MM.1S (cell line): ENCODE measurements around the gene RGSL1.

Source experiments
- DNase-seq: peaks from one replicate; pipeline ENCODE4 v3.0.0-alpha.2; 2015
- H2AFZ ChIP-seq: fragments of 300-600 bp; sonication (generic); 2 replicates; pipeline ENCODE4 v1.6.0; 2016; ENCODE audit warnings: antibody characterized with exemption, low read length
- H3F3A ChIP-seq: fragments of 300-600 bp; sonication (generic); 2 replicates; pipeline ENCODE4 v1.6.1; 2016; ENCODE audit warnings: mild to moderate bottlenecking, antibody characterized with exemption, low read length, moderate library complexity, mixed read lengths; ENCODE audit not compliant: insufficient read depth
- H3K27ac ChIP-seq: fragments of 300-600 bp; sonication (generic); 2 replicates; pipeline ENCODE4 v1.5.1; 2016; ENCODE audit warnings: mild to moderate bottlenecking, low read length
- H3K27me3 ChIP-seq: fragments of 300-600 bp; sonication (generic); replicated peaks from 2 replicates; pipeline ENCODE4 v1.6.0; 2016; ENCODE audit warnings: low read length; ENCODE audit not compliant: insufficient read depth
- H3K36me3 ChIP-seq: fragments of 300-600 bp; sonication (generic); replicated peaks from 2 replicates; pipeline ENCODE4 v1.6.1; 2016; ENCODE audit warnings: mild to moderate bottlenecking, low read length, mixed read lengths; ENCODE audit not compliant: insufficient read depth
- H3K4me1 ChIP-seq: fragments of 300-600 bp; sonication (generic); 2 replicates; pipeline ENCODE4 v1.6.1; 2016; ENCODE audit warnings: low read length, mixed read lengths
- H3K4me2 ChIP-seq: fragments of 300-600 bp; sonication (generic); 2 replicates; pipeline ENCODE4 v1.6.0; 2016; ENCODE audit warnings: low read depth, low read length
- H3K4me3 ChIP-seq: fragments of 300-600 bp; sonication (generic); 2 replicates; pipeline ENCODE4 v1.5.1; 2016; ENCODE audit warnings: low read length, mixed read lengths
- H3K79me2 ChIP-seq: fragments of 300-600 bp; sonication (generic); 2 replicates; pipeline ENCODE4 v1.6.1; 2016; ENCODE audit warnings: mixed run types, low read length, mixed read lengths
- H3K9ac ChIP-seq: fragments of 300-600 bp; sonication (generic); 2 replicates; pipeline ENCODE4 v1.6.1; 2016; ENCODE audit warnings: low read length, mixed read lengths
- H3K9me2 ChIP-seq: fragments of 300-600 bp; sonication (generic); replicated peaks from 2 replicates; pipeline ENCODE4 v1.6.1; 2016; ENCODE audit warnings: mild to moderate bottlenecking, low read length, mixed read lengths; ENCODE audit not compliant: insufficient read depth
- H3K9me3 ChIP-seq: fragments of 300-600 bp; sonication (generic); replicated peaks from 2 replicates; pipeline ENCODE4 v1.6.1; 2016; ENCODE audit warnings: mild to moderate bottlenecking, low read length, mixed read lengths; ENCODE audit not compliant: insufficient read depth
- H4K20me1 ChIP-seq: fragments of 300-600 bp; sonication (generic); 2 replicates; pipeline ENCODE4 v1.6.1; 2016; ENCODE audit warnings: mild to moderate bottlenecking, low read length, moderate library complexity, mixed read lengths; ENCODE audit not compliant: insufficient read depth
- CTCF ChIP-seq: fragments of 300-600 bp; sonication (generic); IDR thresholded peaks from 2 replicates; pipeline ENCODE4 v1.5.1; 2016; ENCODE audit warnings: antibody characterized with exemption, low read length, mixed read lengths
- EZH2 ChIP-seq: fragments of 300-600 bp; sonication (generic); optimal IDR thresholded peaks from 2 replicates; pipeline ENCODE3; 2017; ENCODE audit warnings: low read depth, mild to moderate bottlenecking, antibody characterized with exemption, low read length, mixed read lengths
- EZH2phosphoT487 ChIP-seq: fragments of 300-600 bp; sonication (generic); IDR thresholded peaks from 2 replicates; pipeline ENCODE4 v1.6.1; 2018; ENCODE audit warnings: antibody characterized with exemption, low read length

RGSL1 gene

GRCh38 chr1:182460550-182460951 is 10.6 kb downstream of the RGSL1 start:
- Histone ChIP-seq H3K79me2 (no peaks in the 10 kb centered on the region), H3K9me3 (no peaks in the 10 kb centered on the region), H2AFZ (no peak overlapping the region), H3K4me2 (no peak overlapping the region), H3K9ac (no peak overlapping the region), H3K9me2 (no peaks in the 10 kb centered on the region), H4K20me1 (no peaks in the 10 kb centered on the region), H3K27ac (no peak overlapping the region), H3K36me3 (no peaks in the 10 kb centered on the region), H3F3A (no peaks in the 10 kb centered on the region), H3K4me3 (no peak overlapping the region), H3K4me1 (no peaks in the 10 kb centered on the region), H3K27me3 (no peaks in the 10 kb centered on the region)
- DNase-seq: no peak
- no peak for TF ChIP-seq EZH2
- TF ChIP-seq EZH2phosphoT487: no peak
- no peak for TF ChIP-seq CTCF

- Histone ChIP-seq H3K9me2 (no peaks in the 10 kb centered on the region), H4K20me1 (no peaks in the 10 kb centered on the region), H2AFZ (no peak overlapping the region), H3K79me2 (no peaks in the 10 kb centered on the region), H3K27ac (no peak overlapping the region), H3K9ac (no peak overlapping the region), H3K27me3 (no peaks in the 10 kb centered on the region), H3K36me3 (no peaks in the 10 kb centered on the region), H3K4me3 (no peak overlapping the region), H3K9me3 (no peaks in the 10 kb centered on the region), H3K4me2 (no peak overlapping the region), H3K4me1 (no peaks in the 10 kb centered on the region), H3F3A (no peaks in the 10 kb centered on the region)
- no peak for DNase-seq
- TF ChIP-seq CTCF (no peak), EZH2 (no peak)
Observed at GRCh38 chr1:182473556-182473955, 23.6 kb downstream of the RGSL1 start.

GRCh38 chr1:182476625-182477024 is 26.7 kb downstream of the RGSL1 start:
- H3K9ac ChIP-seq: no peak overlapping the region
- H2AFZ ChIP-seq: no peak overlapping the region
- H4K20me1 ChIP-seq: no peaks in the 10 kb centered on the region
- no peaks in the 10 kb centered on the region for H3K36me3 ChIP-seq
- no peak overlapping the region for H3K4me3 ChIP-seq
- no peaks in the 10 kb centered on the region for H3K9me3 ChIP-seq
- H3K79me2 ChIP-seq: no peaks in the 10 kb centered on the region
- TF ChIP-seq CTCF: no peak
- TF ChIP-seq EZH2phosphoT487: no peak
- no peak for TF ChIP-seq EZH2
- no peaks in the 10 kb centered on the region for H3K4me1 ChIP-seq
- H3K9me2 ChIP-seq: no peaks in the 10 kb centered on the region
- H3K27ac ChIP-seq: no peak overlapping the region
- H3K27me3 ChIP-seq: no peaks in the 10 kb centered on the region
- no peak overlapping the region for H3K4me2 ChIP-seq
- H3F3A ChIP-seq: no peaks in the 10 kb centered on the region
- DNase-seq: no peak

GRCh38 chr1:182478238-182478637 is 28.3 kb downstream of the RGSL1 start:
- H3K27ac ChIP-seq: no peak overlapping the region
- no peaks in the 10 kb centered on the region for H3K27me3 ChIP-seq

More at GRCh38 chr1:182478238-182478637, 28.3 kb downstream of the RGSL1 start:
- Histone ChIP-seq H3K9me2 (no peaks in the 10 kb centered on the region), H3F3A (no peaks in the 10 kb centered on the region), H3K79me2 (no peaks in the 10 kb centered on the region), H3K36me3 (no peaks in the 10 kb centered on the region), H2AFZ (no peak overlapping the region), H3K4me3 (no peak overlapping the region), H4K20me1 (no peaks in the 10 kb centered on the region), H3K9ac (no peak overlapping the region), H3K9me3 (no peaks in the 10 kb centered on the region), H3K4me2 (no peak overlapping the region), H3K4me1 (no peaks in the 10 kb centered on the region)
- no peak for DNase-seq
- TF ChIP-seq CTCF: no peak
- no peak for TF ChIP-seq EZH2phosphoT487
- TF ChIP-seq EZH2: no peak
